Esophagus muscularis mucosa (tissue), 4 donors: Measurements from ENCODE around the gene VEPH1.

Experiments
- EP300 ChIP-seq: sonication (generic); formaldehyde crosslinking; IDR thresholded peaks from one replicate; pipeline ENCODE4 v1.6.1; 2017; ENCODE audit warnings: antibody characterized with exemption
- POLR2AphosphoS5 ChIP-seq, 2 donors: sonication (generic); formaldehyde crosslinking; IDR thresholded peaks; one replicate each; pipeline ENCODE4 v1.6.1; 2017; ENCODE audit warnings: antibody characterized with exemption in 2 of 2
- TF ChIP-seq, protein P1 (sequence below), 3 experiments: fragments of 200-600 bp in 2 of 3; fragments of 450-650 bp in 1 of 3; sonication (generic) in 2 of 3; IDR thresholded peaks; one replicate each; pipeline ENCODE4 v1.5.1; 2017 to 2019; ENCODE audit warnings: antibody characterized with exemption in 3 of 3, mild to moderate bottlenecking in 2 of 3, moderate library complexity in 1 of 3

DNA sequence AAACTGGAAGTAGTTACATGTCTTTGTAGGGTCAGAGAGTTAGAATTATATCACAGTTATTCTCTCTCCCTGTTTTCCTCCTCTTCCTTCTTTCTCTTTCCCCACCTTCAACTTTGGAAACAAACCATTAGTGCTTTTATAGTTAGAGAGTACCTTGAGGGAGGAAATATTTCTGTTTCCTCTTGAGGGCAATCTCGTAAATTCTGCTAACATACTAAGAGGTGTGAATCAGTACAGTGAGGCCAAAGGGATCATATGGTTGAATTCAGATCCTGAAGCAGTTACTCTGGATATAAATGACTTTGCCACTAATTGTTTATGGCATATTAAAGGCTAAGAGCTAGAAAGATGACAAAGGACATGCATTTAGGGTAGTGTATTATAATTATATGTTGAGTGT, 283.0 kb downstream of the VEPH1 start:
- TF ChIP-seq, protein P1, sequence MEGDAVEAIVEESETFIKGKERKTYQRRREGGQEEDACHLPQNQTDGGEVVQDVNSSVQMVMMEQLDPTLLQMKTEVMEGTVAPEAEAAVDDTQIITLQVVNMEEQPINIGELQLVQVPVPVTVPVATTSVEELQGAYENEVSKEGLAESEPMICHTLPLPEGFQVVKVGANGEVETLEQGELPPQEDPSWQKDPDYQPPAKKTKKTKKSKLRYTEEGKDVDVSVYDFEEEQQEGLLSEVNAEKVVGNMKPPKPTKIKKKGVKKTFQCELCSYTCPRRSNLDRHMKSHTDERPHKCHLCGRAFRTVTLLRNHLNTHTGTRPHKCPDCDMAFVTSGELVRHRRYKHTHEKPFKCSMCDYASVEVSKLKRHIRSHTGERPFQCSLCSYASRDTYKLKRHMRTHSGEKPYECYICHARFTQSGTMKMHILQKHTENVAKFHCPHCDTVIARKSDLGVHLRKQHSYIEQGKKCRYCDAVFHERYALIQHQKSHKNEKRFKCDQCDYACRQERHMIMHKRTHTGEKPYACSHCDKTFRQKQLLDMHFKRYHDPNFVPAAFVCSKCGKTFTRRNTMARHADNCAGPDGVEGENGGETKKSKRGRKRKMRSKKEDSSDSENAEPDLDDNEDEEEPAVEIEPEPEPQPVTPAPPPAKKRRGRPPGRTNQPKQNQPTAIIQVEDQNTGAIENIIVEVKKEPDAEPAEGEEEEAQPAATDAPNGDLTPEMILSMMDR (IDR thresholded peaks at IDR 0.05): no peak
- no peak for TF ChIP-seq POLR2AphosphoS5 (IDR thresholded peaks at IDR 0.05)
- no peak for TF ChIP-seq EP300
